WTC11 (cell line): ENCODE measurements around the gene STON2. TPM values are rescaled to one million over a fixed set of nuclear protein-coding genes. Genes with fewer than 3 reads are reported as not detected.

Experiments
- ATAC-seq: fragments of 200-7000 bp; cut with Tn5 transposase; 2 replicates; pipeline ENCODE4 v1.10.0; 2021; ENCODE audit warnings: mild to moderate bottlenecking, moderate library complexity
- CTCF ChIA-PET: fragments of 300-600 bp; sonication (Branson Sonifier 250); formaldehyde crosslinking; loops from one replicate; lab custom pipeline; 2021; ENCODE audit warnings: antibody characterized with exemption; lab: Charles Lee
- POLR2A ChIA-PET: fragments of 350-600 bp; sonication (Branson Sonifier 250); formaldehyde crosslinking; loops from one replicate; lab custom pipeline; 2021; ENCODE audit warnings: antibody characterized with exemption; lab: Charles Lee
- DNase-seq: peaks from one replicate; pipeline ENCODE4 v3.0.0; 2021; ENCODE audit warnings: low spot score
- H3K27ac Mint-ChIP-seq: 2 replicates; pipeline ENCODE4 v1.8.0; 2021; ENCODE audit warnings: mixed read lengths
- H3K27me3 Mint-ChIP-seq: 2 replicates; pipeline ENCODE4 v1.8.0; 2021; ENCODE audit warnings: low read depth, mild to moderate bottlenecking, moderate library complexity, mixed read lengths
- H3K36me3 Mint-ChIP-seq: 2 replicates; pipeline ENCODE4 v1.8.0; 2021; ENCODE audit warnings: mixed read lengths
- H3K4me1 Mint-ChIP-seq: 2 replicates; pipeline ENCODE4 v1.8.0; 2022; ENCODE audit warnings: mixed read lengths
- H3K4me3 Mint-ChIP-seq: 2 replicates; pipeline ENCODE4 v1.8.0; 2021; ENCODE audit warnings: mild to moderate bottlenecking, moderate library complexity, mixed read lengths
- H3K9me3 Mint-ChIP-seq: 2 replicates; pipeline ENCODE4 v1.8.0; 2021; ENCODE audit warnings: mixed read lengths
- ATF1 ChIP-seq: sonication (generic); formaldehyde crosslinking; IDR thresholded peaks from 2 replicates; pipeline ENCODE4 v1.8.1; 2023; ENCODE audit warnings: mild to moderate bottlenecking, moderate library complexity, missing genetic modification reagents
- ELF4 ChIP-seq: sonication (generic); formaldehyde crosslinking; IDR thresholded peaks from 2 replicates; pipeline ENCODE4 v1.8.1; 2022; ENCODE audit warnings: low read depth, mild to moderate bottlenecking, moderate library complexity, missing genetic modification reagents
- FOXP1 ChIP-seq: sonication (generic); formaldehyde crosslinking; IDR thresholded peaks from 2 replicates; pipeline ENCODE4 v1.8.0; 2022; ENCODE audit warnings: missing genetic modification reagents, mild to moderate bottlenecking, moderate library complexity, borderline replicate concordance
- GRHL2 ChIP-seq: fragments of 250-450 bp; sonication (Bioruptor Pico); IDR thresholded peaks from 2 replicates; pipeline ENCODE4 v1.8.0; 2022; ENCODE audit warnings: mild to moderate bottlenecking, moderate library complexity; ENCODE audit not compliant: insufficient replicate concordance, severe bottlenecking
- GTF2I ChIP-seq: fragments of 250-450 bp; sonication (Bioruptor Pico); conservative IDR thresholded peaks from 2 replicates; pipeline ENCODE4 v1.4.0; 2021; ENCODE audit warnings: mild to moderate bottlenecking
- NFYB ChIP-seq: sonication (generic); formaldehyde crosslinking; conservative IDR thresholded peaks from 2 replicates; pipeline ENCODE4 v1.8.0; 2022; ENCODE audit warnings: low read depth, missing genetic modification reagents
- RORB ChIP-seq: fragments of 250-450 bp; sonication (Bioruptor Pico); IDR thresholded peaks from 2 replicates; pipeline ENCODE4 v1.9.0; 2021; ENCODE audit warnings: mild to moderate bottlenecking
- ZNF219 ChIP-seq: sonication (generic); formaldehyde crosslinking; IDR thresholded peaks from 2 replicates; pipeline ENCODE4 v1.8.0; 2023; ENCODE audit warnings: missing genetic modification reagents, mild to moderate bottlenecking, borderline replicate concordance
- ZNF396 ChIP-seq: fragments of 250-450 bp; sonication (Bioruptor Pico); IDR thresholded peaks from 2 replicates; pipeline ENCODE4 v1.8.0; 2021; ENCODE audit warnings: mild to moderate bottlenecking, moderate library complexity, borderline replicate concordance
- total RNA-seq: library from RNA; stranded (reverse); gene quantifications from 3 replicates; pipeline ENCODE4 v1.2.3, GENCODE V29; 2021
- TF ChIP-seq, protein P1 (sequence below): fragments of 250-450 bp; sonication (Bioruptor Pico); IDR thresholded peaks from 2 replicates; pipeline ENCODE4 v1.9.0; 2021; ENCODE audit warnings: moderate library complexity, mild to moderate bottlenecking, inconsistent platforms, borderline replicate concordance
- TF ChIP-seq, protein P2 (sequence below): sonication (generic); formaldehyde crosslinking; IDR thresholded peaks from 2 replicates; pipeline ENCODE4 v1.8.0; 2023; ENCODE audit warnings: missing genetic modification reagents, mild to moderate bottlenecking, borderline replicate concordance
- TF ChIP-seq, protein P3 (sequence below): sonication (generic); formaldehyde crosslinking; IDR thresholded peaks from 2 replicates; pipeline ENCODE4 v1.8.1; 2023; ENCODE audit warnings: mild to moderate bottlenecking, missing genetic modification reagents, moderate library complexity
- TF ChIP-seq, protein P4 (sequence below): sonication (generic); formaldehyde crosslinking; IDR thresholded peaks from 2 replicates; pipeline ENCODE4 v1.8.0; 2023; ENCODE audit warnings: mild to moderate bottlenecking, missing genetic modification reagents
- TF ChIP-seq, protein P5 (sequence below): sonication (generic); formaldehyde crosslinking; conservative IDR thresholded peaks from 2 replicates; pipeline ENCODE4 v1.8.1; 2023; ENCODE audit warnings: mild to moderate bottlenecking, low read depth, missing genetic modification reagents, moderate library complexity
- TF ChIP-seq, protein P6 (sequence below): fragments of 250-450 bp; sonication (Bioruptor Pico); IDR thresholded peaks from 2 replicates; pipeline ENCODE4 v1.9.0; 2021; ENCODE audit warnings: mild to moderate bottlenecking, borderline replicate concordance

The STON2 gene
- total RNA-seq, 1 experiment from 2014 or later = 69.2 TPM

DNA sequence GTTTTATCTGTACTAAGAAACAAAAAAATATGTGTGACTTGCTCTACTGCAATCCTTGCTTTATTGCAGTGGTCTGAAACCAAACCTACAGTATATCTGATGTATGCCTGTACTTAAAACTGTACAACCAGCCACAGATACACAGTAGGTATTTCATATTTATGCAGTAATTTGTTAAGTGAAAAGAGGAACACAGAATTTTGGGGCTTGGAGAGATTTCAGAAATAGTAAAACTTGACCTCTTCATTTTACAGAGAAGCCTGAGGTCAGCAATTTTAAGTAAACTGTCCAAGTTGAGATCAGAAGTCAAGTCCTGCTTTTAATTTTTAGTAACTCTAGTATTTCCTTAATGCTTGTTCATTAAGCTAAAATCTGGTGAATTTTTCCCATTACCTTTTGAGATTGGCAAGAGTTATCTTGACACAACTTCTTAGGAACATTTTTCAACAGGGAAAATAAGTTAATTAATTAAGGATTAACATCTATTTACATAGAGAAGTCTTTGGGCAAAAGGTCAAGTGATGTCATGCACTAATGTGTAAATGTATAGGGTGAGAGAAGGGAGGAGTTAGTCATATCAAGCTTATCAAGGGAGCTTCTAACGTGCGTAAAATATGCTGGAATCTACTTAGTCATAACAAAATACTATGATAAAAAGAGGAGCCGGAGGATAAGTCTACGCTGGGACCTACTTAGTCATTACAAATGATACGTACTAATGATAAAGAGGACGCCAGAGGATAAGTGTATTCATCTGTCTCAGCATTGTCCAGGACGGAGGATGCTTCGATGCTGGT, 113.4 kb downstream of the STON2 start (continued):
- TF ChIP-seq, protein P1, sequence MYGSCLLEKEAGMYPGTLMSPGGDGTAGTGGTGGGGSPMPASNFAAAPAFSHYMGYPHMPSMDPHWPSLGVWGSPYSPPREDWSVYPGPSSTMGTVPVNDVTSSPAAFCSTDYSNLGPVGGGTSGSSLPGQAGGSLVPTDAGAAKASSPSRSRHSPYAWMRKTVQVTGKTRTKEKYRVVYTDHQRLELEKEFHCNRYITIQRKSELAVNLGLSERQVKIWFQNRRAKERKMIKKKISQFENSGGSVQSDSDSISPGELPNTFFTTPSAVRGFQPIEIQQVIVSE = no peak
- TF ChIP-seq, protein P2, sequence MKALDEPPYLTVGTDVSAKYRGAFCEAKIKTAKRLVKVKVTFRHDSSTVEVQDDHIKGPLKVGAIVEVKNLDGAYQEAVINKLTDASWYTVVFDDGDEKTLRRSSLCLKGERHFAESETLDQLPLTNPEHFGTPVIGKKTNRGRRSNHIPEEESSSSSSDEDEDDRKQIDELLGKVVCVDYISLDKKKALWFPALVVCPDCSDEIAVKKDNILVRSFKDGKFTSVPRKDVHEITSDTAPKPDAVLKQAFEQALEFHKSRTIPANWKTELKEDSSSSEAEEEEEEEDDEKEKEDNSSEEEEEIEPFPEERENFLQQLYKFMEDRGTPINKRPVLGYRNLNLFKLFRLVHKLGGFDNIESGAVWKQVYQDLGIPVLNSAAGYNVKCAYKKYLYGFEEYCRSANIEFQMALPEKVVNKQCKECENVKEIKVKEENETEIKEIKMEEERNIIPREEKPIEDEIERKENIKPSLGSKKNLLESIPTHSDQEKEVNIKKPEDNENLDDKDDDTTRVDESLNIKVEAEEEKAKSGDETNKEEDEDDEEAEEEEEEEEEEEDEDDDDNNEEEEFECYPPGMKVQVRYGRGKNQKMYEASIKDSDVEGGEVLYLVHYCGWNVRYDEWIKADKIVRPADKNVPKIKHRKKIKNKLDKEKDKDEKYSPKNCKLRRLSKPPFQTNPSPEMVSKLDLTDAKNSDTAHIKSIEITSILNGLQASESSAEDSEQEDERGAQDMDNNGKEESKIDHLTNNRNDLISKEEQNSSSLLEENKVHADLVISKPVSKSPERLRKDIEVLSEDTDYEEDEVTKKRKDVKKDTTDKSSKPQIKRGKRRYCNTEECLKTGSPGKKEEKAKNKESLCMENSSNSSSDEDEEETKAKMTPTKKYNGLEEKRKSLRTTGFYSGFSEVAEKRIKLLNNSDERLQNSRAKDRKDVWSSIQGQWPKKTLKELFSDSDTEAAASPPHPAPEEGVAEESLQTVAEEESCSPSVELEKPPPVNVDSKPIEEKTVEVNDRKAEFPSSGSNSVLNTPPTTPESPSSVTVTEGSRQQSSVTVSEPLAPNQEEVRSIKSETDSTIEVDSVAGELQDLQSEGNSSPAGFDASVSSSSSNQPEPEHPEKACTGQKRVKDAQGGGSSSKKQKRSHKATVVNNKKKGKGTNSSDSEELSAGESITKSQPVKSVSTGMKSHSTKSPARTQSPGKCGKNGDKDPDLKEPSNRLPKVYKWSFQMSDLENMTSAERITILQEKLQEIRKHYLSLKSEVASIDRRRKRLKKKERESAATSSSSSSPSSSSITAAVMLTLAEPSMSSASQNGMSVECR = no peak
- TF ChIP-seq, protein P3, sequence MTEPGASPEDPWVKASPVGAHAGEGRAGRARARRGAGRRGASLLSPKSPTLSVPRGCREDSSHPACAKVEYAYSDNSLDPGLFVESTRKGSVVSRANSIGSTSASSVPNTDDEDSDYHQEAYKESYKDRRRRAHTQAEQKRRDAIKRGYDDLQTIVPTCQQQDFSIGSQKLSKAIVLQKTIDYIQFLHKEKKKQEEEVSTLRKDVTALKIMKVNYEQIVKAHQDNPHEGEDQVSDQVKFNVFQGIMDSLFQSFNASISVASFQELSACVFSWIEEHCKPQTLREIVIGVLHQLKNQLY (CRISPR knock-in tag) = no peak
- TF ChIP-seq, protein P4, sequence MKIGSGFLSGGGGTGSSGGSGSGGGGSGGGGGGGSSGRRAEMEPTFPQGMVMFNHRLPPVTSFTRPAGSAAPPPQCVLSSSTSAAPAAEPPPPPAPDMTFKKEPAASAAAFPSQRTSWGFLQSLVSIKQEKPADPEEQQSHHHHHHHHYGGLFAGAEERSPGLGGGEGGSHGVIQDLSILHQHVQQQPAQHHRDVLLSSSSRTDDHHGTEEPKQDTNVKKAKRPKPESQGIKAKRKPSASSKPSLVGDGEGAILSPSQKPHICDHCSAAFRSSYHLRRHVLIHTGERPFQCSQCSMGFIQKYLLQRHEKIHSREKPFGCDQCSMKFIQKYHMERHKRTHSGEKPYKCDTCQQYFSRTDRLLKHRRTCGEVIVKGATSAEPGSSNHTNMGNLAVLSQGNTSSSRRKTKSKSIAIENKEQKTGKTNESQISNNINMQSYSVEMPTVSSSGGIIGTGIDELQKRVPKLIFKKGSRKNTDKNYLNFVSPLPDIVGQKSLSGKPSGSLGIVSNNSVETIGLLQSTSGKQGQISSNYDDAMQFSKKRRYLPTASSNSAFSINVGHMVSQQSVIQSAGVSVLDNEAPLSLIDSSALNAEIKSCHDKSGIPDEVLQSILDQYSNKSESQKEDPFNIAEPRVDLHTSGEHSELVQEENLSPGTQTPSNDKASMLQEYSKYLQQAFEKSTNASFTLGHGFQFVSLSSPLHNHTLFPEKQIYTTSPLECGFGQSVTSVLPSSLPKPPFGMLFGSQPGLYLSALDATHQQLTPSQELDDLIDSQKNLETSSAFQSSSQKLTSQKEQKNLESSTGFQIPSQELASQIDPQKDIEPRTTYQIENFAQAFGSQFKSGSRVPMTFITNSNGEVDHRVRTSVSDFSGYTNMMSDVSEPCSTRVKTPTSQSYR (CRISPR knock-in tag) = no peak

DNA sequence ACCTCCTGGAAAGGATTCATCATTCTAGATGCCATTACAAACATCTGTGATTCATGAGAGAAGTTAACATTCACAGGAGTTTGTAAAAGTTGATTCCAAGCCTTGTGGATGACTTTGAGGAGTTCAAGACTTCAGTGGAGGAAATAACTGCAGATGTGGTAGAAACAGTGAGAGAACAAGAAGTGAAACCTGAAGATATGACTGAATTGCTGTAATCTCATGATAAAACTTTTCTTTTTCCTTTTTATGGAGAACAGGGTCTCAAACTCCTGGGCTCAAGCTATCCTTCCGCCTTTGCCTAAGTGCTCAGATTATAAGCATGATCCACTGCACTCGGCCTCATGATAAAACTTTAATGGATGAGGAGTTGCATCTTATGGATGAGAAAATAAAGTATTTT, 114.9 kb downstream of the STON2 start:
- TF ChIP-seq GRHL2 (CRISPR knock-in tag) (no peak), ZNF219 (CRISPR knock-in tag) (no peak), ELF4 (no peak)
- TF ChIP-seq, protein P5, sequence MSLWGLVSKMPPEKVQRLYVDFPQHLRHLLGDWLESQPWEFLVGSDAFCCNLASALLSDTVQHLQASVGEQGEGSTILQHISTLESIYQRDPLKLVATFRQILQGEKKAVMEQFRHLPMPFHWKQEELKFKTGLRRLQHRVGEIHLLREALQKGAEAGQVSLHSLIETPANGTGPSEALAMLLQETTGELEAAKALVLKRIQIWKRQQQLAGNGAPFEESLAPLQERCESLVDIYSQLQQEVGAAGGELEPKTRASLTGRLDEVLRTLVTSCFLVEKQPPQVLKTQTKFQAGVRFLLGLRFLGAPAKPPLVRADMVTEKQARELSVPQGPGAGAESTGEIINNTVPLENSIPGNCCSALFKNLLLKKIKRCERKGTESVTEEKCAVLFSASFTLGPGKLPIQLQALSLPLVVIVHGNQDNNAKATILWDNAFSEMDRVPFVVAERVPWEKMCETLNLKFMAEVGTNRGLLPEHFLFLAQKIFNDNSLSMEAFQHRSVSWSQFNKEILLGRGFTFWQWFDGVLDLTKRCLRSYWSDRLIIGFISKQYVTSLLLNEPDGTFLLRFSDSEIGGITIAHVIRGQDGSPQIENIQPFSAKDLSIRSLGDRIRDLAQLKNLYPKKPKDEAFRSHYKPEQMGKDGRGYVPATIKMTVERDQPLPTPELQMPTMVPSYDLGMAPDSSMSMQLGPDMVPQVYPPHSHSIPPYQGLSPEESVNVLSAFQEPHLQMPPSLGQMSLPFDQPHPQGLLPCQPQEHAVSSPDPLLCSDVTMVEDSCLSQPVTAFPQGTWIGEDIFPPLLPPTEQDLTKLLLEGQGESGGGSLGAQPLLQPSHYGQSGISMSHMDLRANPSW (CRISPR knock-in tag) = no peak
- TF ChIP-seq, all 79 proteins: peak for 0
- Mint-ChIP-seq H3K27me3 (no peaks in the 10 kb centered on the region), H3K36me3 (peaks cover 21% of the 10 kb centered on the region), H3K9me3 (peaks cover 20% of the 10 kb centered on the region), H3K4me1 (peaks cover 41% of the 10 kb centered on the region), H3K27ac (no peak overlapping the region), H3K4me3 (no peak overlapping the region)
- POLR2A ChIA-PET = no interaction called here
- CTCF ChIA-PET = no interaction called here
- DNase-seq (no peak), ATAC-seq (no peak)

DNA sequence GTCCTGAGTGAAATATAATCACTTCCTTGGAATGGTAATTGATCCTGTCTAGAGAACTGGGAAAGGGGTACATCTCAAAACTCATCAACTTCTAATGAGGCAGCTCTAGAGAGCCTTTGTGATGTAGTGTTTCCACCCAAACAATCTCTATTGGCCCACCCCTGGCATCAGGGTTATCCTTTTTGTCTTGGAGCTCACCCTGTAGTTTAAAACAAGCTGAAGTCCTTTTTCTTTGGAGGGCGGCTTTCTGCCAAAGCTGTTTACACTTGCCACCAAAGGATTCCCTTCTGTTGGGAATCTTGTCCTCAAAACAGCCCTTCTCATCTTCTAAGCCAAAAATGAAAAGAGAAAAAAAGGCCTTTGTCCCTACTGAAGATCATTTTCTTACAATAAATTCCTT, 118.8 kb downstream of the STON2 start:
- H3K27ac Mint-ChIP-seq = no peak overlapping the region; the same call in 1 of the 2 replicates
- H3K4me1 Mint-ChIP-seq = peaks cover 41% of the 10 kb centered on the region
- H3K27me3 Mint-ChIP-seq = no peaks in the 10 kb centered on the region
- DNase-seq (no peak), ATAC-seq (peak; percentile 84)
- no peaks in the 10 kb centered on the region for H3K9me3 Mint-ChIP-seq
- H3K4me3 Mint-ChIP-seq = no peak overlapping the region
- H3K36me3 Mint-ChIP-seq = peaks cover 19% of the 10 kb centered on the region
- ChIA-PET POLR2A (interaction anchor here (0.6 kb wide), 1 partner anchor 105 kb away, joined by 3 read pairs; no protein-coding TSS in a partner anchor), CTCF (interaction anchor here (0.8 to 1.0 kb wide), 2 partner anchors 12 to 172 kb away, joined by 4 read pairs; no protein-coding TSS in a partner anchor)
- TF ChIP-seq NFYB (CRISPR knock-in tag) = no peak
- no peak for TF ChIP-seq ZNF396 (CRISPR knock-in tag)
- TF ChIP-seq FOXP1 (CRISPR knock-in tag) = no peak
- no peak for TF ChIP-seq ATF1 (CRISPR knock-in tag)
- no peak for TF ChIP-seq GTF2I (CRISPR knock-in tag)
- TF ChIP-seq RORB (CRISPR knock-in tag) = no peak
- TF ChIP-seq, protein P6, sequence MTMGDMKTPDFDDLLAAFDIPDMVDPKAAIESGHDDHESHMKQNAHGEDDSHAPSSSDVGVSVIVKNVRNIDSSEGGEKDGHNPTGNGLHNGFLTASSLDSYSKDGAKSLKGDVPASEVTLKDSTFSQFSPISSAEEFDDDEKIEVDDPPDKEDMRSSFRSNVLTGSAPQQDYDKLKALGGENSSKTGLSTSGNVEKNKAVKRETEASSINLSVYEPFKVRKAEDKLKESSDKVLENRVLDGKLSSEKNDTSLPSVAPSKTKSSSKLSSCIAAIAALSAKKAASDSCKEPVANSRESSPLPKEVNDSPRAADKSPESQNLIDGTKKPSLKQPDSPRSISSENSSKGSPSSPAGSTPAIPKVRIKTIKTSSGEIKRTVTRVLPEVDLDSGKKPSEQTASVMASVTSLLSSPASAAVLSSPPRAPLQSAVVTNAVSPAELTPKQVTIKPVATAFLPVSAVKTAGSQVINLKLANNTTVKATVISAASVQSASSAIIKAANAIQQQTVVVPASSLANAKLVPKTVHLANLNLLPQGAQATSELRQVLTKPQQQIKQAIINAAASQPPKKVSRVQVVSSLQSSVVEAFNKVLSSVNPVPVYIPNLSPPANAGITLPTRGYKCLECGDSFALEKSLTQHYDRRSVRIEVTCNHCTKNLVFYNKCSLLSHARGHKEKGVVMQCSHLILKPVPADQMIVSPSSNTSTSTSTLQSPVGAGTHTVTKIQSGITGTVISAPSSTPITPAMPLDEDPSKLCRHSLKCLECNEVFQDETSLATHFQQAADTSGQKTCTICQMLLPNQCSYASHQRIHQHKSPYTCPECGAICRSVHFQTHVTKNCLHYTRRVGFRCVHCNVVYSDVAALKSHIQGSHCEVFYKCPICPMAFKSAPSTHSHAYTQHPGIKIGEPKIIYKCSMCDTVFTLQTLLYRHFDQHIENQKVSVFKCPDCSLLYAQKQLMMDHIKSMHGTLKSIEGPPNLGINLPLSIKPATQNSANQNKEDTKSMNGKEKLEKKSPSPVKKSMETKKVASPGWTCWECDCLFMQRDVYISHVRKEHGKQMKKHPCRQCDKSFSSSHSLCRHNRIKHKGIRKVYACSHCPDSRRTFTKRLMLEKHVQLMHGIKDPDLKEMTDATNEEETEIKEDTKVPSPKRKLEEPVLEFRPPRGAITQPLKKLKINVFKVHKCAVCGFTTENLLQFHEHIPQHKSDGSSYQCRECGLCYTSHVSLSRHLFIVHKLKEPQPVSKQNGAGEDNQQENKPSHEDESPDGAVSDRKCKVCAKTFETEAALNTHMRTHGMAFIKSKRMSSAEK (CRISPR knock-in tag) = no peak
- no peak for TF ChIP-seq ZNF219 (CRISPR knock-in tag)
